Measurements from ENCODE around the gene TANGO6.

Gene TANGO6

GRCh38 chr16:68978303-68978954, 135.1 kb downstream of the TANGO6 start:
- TF ChIP-seq, protein P1, sequence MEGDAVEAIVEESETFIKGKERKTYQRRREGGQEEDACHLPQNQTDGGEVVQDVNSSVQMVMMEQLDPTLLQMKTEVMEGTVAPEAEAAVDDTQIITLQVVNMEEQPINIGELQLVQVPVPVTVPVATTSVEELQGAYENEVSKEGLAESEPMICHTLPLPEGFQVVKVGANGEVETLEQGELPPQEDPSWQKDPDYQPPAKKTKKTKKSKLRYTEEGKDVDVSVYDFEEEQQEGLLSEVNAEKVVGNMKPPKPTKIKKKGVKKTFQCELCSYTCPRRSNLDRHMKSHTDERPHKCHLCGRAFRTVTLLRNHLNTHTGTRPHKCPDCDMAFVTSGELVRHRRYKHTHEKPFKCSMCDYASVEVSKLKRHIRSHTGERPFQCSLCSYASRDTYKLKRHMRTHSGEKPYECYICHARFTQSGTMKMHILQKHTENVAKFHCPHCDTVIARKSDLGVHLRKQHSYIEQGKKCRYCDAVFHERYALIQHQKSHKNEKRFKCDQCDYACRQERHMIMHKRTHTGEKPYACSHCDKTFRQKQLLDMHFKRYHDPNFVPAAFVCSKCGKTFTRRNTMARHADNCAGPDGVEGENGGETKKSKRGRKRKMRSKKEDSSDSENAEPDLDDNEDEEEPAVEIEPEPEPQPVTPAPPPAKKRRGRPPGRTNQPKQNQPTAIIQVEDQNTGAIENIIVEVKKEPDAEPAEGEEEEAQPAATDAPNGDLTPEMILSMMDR (IDR thresholded peaks at IDR 0.05) = no peak

DNA sequence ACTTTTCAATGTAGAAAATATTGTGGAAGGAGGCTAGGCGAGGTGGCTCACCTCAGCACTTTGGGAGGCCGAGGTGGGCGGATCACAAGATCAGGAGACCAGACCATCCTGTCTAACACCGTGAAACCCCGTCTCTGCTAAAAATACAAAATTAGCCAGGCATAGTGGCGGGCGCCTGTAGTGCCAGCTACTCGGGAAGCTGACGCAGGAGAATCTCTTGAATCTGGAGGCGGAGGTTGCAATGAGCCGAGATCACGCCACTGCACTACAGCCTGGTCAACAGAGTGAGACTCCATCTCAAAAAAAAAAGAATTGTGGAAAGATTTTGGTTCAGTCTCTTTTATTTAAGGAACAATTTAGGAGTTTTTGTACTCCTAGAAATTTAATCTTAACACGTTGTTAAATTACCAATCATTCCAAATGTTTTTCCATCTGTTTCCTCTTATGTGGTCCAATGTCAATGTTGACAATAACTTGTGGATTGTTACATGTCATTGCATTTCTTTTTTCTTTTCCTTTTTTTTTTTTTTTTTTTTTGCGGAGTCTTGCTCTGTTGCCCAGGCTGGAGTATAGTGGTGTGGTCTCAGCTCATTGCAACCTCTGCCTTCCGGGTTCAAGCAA, 137.5 kb downstream of the TANGO6 start:
- TF ChIP-seq, protein P1 (IDR thresholded peaks at IDR 0.05) = no peak

- TF ChIP-seq, protein P1 (IDR thresholded peaks at IDR 0.05) = no peak
Measured at GRCh38 chr16:68981971-68982370, 138.6 kb downstream of the TANGO6 start.

- TF ChIP-seq, protein P1 (IDR thresholded peaks at IDR 0.05) = no peak
Measured at GRCh38 chr16:68984467-68984866, 141.1 kb downstream of the TANGO6 start.

- TF ChIP-seq, protein P1 (IDR thresholded peaks at IDR 0.05) = no peak
Measured at GRCh38 chr16:68985268-68985667, 141.9 kb downstream of the TANGO6 start.

- TF ChIP-seq, protein P1 (IDR thresholded peaks at IDR 0.05) = no peak
Measured at GRCh38 chr16:68985855-68986254, 142.5 kb downstream of the TANGO6 start.

DNA sequence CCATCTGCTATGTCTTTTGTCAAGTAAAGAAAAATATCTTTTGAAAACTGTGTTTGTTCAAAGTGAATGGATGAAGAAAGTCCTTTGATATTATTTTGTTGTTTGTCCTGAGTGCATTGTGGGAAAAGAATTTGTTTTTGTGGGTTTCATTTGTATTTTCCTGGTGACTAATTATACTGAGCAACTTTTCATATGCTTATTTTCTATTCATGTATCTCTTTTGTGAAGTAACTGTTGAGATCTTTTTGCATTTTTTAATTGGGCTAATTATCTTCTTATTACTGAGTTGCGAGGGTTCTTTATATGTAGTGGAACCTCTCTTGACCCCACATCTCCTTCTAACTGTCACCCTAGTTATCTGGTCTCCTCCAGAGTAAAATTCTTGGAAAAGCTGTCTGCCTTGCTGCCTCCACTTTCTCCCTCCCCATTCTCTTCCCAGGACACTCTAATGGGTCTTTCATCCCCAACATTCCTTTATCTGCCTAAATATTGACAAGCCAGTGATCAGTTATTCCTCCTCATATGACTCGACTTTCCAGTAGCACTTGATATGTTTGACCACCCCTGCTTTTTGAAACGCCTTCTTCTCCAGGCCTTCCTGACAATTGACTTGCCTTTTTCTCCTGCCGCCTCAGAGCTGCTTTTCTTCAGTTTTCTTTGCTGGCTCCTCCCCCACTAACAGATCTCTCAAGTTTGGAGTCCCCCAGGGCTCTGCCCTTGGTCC, 144.6 kb downstream of the TANGO6 start:
- TF ChIP-seq, protein P1 (IDR thresholded peaks at IDR 0.05) = no peak

Measured in LNCAP (cell line).